GM19099 (cell line): ENCODE measurements around the gene PDGFB.

Experiments
- POLR2A ChIP-seq: IDR thresholded peaks from 3 replicates; pipeline ENCODE4 v1.6.1; 2011; ENCODE audit warnings: low read depth; ENCODE audit not compliant: insufficient read length; ENCODE audit errors: extremely low read depth

Gene PDGFB

GRCh38 chr22:39244496-39245129, at the start of gene PDGFB:
TSS of gene PDGFB (minus strand) at chr22:39244982. CDS start at chr22:39243963, 1,019 bp downstream.
- peak; percentile 28 for TF ChIP-seq POLR2A

- no peak for TF ChIP-seq POLR2A
Measured at GRCh38 chr22:39293766-39294368, 49.1 kb upstream of the PDGFB start.

- TF ChIP-seq POLR2A: no peak
Measured at GRCh38 chr22:39292561-39293074, 47.8 kb upstream of the PDGFB start.

GRCh38 chr22:39292031-39292462, 47.3 kb upstream of the PDGFB start:
- no peak for TF ChIP-seq POLR2A

GRCh38 chr22:39291523-39291922, 46.7 kb upstream of the PDGFB start:
- TF ChIP-seq POLR2A: no peak

- TF ChIP-seq POLR2A: no peak
Measured at GRCh38 chr22:39290724-39291161, 46.0 kb upstream of the PDGFB start.

GRCh38 chr22:39289975-39290720, 45.4 kb upstream of the PDGFB start:
- TF ChIP-seq POLR2A: no peak

GRCh38 chr22:39289533-39289932, 44.8 kb upstream of the PDGFB start:
- no peak for TF ChIP-seq POLR2A

GRCh38 chr22:39288135-39288898, 43.5 kb upstream of the PDGFB start:
- TF ChIP-seq POLR2A: no peak

GRCh38 chr22:39287076-39287725, 42.4 kb upstream of the PDGFB start:
- TF ChIP-seq POLR2A: no peak

- no peak for TF ChIP-seq POLR2A
Measured at GRCh38 chr22:39284983-39285382, 40.2 kb upstream of the PDGFB start.

- no peak for TF ChIP-seq POLR2A
Measured at GRCh38 chr22:39284142-39284980, 39.6 kb upstream of the PDGFB start.

GRCh38 chr22:39283322-39284141, 38.8 kb upstream of the PDGFB start:
- no peak for TF ChIP-seq POLR2A
